ENCODE data around the gene USP49. TPM values are rescaled to one million over a fixed set of nuclear protein-coding genes. Genes with fewer than 3 reads are reported as not detected.

The USP49 gene
- total RNA-seq, 2 experiments from 2014 or later: 8.3 to 8.4 TPM

DNA sequence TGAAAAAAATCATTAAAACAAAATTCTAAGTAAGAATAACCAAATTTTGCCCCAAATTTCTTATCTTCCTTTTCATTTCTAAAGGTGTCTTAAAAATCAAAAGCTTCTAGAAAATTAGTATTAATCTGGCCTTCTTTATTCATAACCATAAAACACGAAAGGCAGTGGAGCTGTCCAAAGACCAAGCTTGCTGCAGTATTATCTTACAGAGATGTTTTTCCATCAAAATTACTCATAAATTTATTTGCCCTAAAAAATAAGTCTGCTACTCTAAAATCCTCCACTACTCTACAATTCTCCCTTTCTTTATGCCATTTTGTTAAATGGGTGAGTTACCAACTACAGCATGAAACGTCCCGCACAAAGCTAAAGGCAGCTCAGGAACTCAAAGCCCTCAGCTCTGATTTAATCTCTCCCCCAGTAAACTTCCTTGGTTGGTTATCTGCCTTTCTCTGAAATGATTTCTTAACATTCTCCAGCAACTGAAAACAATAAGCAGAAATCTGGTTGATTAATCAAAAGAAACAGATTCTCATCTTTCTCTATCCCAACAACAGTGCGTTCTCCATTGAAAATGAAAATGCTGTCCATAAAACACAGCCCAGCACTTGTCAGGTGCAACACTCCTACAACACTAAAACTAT, 2.1 kb downstream of the USP49 start:
- H3K4me1 Mint-ChIP-seq (ENCODE audit: low read depth): peaks cover 11% of the 10 kb centered on the region
- DNase-seq: no peak
- no peak overlapping the region for H3K27ac Mint-ChIP-seq
- CTCF ChIA-PET: interaction anchor here (0.8 to 1.8 kb wide), 6 partner anchors 28 to 288 kb away, joined by 3 to 5 read pairs (median 4); partner anchors contain the start of genes BYSL and MED20
- intact Hi-C loops (cut with micrococcal nuclease): no loop called here
- H3K27me3 Mint-ChIP-seq (ENCODE audit: low read depth): no peaks in the 10 kb centered on the region
- H3K4me3 Mint-ChIP-seq: no peak overlapping the region
- no peaks in the 10 kb centered on the region for H3K36me3 Mint-ChIP-seq (ENCODE audit: low read depth)
- no peaks in the 10 kb centered on the region for H3K9me3 Mint-ChIP-seq

DNA sequence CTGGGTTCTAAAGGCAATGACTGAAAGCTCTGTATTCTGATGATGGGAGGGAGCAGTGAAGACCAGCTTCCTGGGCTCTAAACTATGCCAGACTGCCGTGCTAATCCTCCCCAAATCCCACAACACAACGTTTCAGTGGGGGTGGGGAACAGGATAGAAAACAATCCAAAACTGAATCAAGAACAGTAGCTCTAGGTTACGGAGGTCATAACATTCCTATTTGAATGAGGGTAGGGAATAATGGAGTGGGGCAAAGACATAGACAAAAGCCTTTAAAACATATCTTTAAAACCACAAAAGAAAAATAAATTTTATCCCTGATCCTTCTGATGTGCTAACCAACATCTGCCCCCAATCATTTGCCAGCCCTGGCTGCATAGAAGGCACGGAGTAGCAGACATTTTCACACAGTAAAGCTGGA, 7.8 kb downstream of the USP49 start:
- H3K27me3 Mint-ChIP-seq (ENCODE audit: low read depth): no peaks in the 10 kb centered on the region
- intact Hi-C loops (cut with micrococcal nuclease): no loop called here
- no peak overlapping the region for H3K27ac Mint-ChIP-seq
- H3K36me3 Mint-ChIP-seq (ENCODE audit: low read depth): no peaks in the 10 kb centered on the region
- CTCF ChIA-PET: interaction anchor here (1.6 kb wide), 1 partner anchor 40 kb away, joined by 4 read pairs; no protein-coding TSS in a partner anchor
- no peaks in the 10 kb centered on the region for H3K9me3 Mint-ChIP-seq
- no peak overlapping the region for H3K4me3 Mint-ChIP-seq
- no peaks in the 10 kb centered on the region for H3K4me1 Mint-ChIP-seq (ENCODE audit: low read depth)
- no peak for DNase-seq

DNA sequence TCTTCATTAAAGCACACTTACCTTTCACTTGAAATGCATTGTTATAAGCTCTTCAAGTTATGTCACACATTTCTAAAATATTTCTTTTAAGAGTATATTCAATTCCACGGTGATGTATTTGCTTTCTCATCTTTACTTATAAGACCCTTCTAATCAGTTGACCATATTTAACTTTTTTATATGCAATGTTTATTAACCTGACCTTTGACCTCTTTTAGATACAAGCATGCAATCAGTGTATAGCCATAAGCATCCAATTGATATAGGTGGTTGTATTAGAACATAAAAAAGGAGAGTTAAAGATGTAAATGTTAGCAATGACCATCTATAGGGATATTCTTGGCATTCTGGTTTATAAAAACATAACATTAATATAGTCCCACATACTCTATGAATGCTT, 9.2 kb downstream of the USP49 start:
- no peaks in the 10 kb centered on the region for H3K9me3 Mint-ChIP-seq
- DNase-seq: no peak
- no peaks in the 10 kb centered on the region for H3K4me1 Mint-ChIP-seq (ENCODE audit: low read depth)
- no peaks in the 10 kb centered on the region for H3K36me3 Mint-ChIP-seq (ENCODE audit: low read depth)
- CTCF ChIA-PET: interaction anchor here (1.6 kb wide), 1 partner anchor 39 kb away, joined by 4 read pairs; no protein-coding TSS in a partner anchor
- H3K27me3 Mint-ChIP-seq (ENCODE audit: low read depth): no peaks in the 10 kb centered on the region
- H3K4me3 Mint-ChIP-seq: no peak overlapping the region
- intact Hi-C loops (cut with micrococcal nuclease): no loop called here
- no peak overlapping the region for H3K27ac Mint-ChIP-seq

DNA sequence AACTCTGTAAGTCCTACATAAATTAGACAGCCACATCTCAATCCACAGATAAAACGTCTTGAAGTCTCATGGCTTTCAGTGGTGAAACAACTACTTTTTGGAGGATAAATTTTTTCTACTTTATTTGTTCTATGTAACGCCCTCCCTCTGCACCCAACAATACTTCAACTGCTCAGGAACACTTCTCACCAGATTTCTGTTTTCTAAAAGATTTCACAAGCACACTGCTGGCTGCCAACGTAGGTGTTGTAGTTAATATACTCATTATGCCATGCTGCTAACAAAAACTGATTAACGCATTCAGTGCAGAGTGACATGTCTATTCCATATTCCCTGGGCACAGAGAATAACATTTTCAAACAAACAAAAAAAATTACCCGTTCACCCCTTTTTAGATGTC, 10.2 kb downstream of the USP49 start:
- Mint-ChIP-seq H3K27me3 (ENCODE audit: low read depth) (no peaks in the 10 kb centered on the region), H3K4me1 (ENCODE audit: low read depth) (no peaks in the 10 kb centered on the region), H3K36me3 (ENCODE audit: low read depth) (no peaks in the 10 kb centered on the region), H3K27ac (no peak overlapping the region), H3K9me3 (no peaks in the 10 kb centered on the region), H3K4me3 (no peak overlapping the region)
- no peak for DNase-seq
- CTCF ChIA-PET: no interaction called here
- intact Hi-C loops (cut with micrococcal nuclease): no loop called here

DNA sequence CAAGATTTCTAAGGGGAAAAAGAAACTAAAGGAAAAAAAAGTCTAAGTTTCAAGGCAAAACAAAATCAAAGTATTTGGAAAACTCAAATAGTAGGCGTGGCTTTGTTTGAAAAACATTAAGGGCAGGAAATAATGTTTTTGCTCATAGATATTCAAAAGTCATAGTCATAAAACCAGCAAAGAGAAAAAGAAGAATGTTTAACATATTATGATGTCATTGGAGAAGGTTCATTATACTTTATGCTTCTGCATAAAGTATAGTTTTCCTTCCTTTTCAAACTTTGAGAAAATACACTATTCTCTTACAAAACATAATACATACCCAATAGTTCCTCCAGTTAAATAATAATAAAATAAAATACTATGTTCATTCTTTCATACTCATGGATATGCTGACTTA, 13.7 kb downstream of the USP49 start:
- no peak overlapping the region for H3K27ac Mint-ChIP-seq
- no peaks in the 10 kb centered on the region for H3K4me1 Mint-ChIP-seq (ENCODE audit: low read depth)
- no peaks in the 10 kb centered on the region for H3K9me3 Mint-ChIP-seq
- H3K4me3 Mint-ChIP-seq: no peak overlapping the region
- CTCF ChIA-PET: no interaction called here
- no peaks in the 10 kb centered on the region for H3K36me3 Mint-ChIP-seq (ENCODE audit: low read depth)
- intact Hi-C loops (cut with micrococcal nuclease): no loop called here
- DNase-seq: no peak
- no peaks in the 10 kb centered on the region for H3K27me3 Mint-ChIP-seq (ENCODE audit: low read depth)

DNA sequence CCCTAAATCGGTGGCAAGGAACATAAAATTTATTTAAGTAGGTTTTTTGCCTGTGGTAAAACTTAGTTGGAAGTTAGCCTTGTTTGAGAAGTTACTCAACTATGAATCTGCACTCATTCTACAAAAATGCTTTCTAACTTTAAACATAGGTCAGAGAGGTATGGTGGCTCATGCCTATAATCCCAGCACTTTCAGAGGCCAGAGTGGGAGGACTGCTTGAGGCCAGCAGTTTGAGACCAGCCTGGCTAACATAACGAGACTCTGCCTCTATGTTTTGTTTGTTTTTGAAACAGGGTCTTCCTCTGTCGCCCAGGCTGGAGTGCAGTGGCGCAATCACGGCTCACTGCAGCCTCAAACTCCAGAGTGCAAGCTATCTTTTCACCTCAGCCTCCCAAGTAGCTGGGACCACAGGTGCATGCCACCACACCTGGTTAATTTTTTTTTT, 16.2 kb downstream of the USP49 start:
- H3K27ac Mint-ChIP-seq: no peak overlapping the region
- intact Hi-C loops (cut with micrococcal nuclease): no loop called here
- H3K27me3 Mint-ChIP-seq (ENCODE audit: low read depth): no peaks in the 10 kb centered on the region
- H3K36me3 Mint-ChIP-seq (ENCODE audit: low read depth): no peaks in the 10 kb centered on the region
- CTCF ChIA-PET: interaction anchor here (0.6 kb wide), 1 partner anchor 51 kb away, joined by 3 read pairs; no protein-coding TSS in a partner anchor
- no peaks in the 10 kb centered on the region for H3K4me1 Mint-ChIP-seq (ENCODE audit: low read depth)
- no peak for DNase-seq
- H3K9me3 Mint-ChIP-seq: no peaks in the 10 kb centered on the region
- H3K4me3 Mint-ChIP-seq: no peak overlapping the region

DNA sequence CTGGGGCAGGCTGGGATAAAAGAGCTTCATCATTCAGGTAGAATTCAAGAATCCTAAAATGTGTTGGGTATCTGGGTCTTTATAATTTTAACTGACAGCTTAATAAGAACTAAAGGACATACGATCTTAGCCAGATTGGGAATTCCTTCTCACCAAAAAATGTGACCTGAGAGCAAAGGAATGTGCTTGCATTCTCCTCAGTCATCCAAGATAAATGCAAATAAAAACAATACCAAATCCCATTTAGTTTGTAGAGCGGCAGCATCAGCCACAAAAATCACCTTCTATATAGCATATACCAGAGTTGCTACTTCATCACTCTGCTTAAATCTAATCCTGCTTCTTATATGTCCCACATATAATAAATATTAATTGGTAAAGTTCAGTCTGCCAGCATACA, 16.9 kb downstream of the USP49 start:
- CTCF ChIA-PET: no interaction called here
- no peaks in the 10 kb centered on the region for H3K4me1 Mint-ChIP-seq (ENCODE audit: low read depth)

DNA sequence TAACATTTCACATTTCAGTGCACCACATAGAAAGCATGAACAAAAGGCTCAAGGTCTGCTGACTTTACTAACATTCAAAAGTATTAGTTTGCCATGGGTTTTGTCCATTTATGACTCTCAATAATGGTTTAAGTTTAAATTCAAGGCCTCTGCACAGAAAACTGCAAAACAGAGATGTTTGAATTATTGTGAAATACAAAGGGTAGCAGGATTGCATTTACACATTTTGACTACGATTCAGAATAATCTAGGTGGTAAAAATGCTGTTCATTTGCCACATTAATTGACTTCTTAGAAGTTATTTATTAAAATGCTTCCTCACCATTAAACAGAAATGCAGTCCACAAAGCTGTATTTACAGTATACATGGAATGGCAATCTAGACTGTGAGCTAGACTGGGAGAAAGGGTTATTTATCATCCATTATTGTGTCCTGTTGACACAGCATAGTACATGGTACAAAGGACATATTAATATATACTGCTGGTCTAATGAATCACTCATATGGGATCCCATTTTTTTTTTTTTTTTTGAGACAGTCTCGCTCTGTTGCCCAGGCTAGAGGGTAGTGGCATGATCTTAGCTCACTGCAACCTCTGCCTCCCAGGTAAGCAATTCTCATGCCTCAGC, 18.0 kb downstream of the USP49 start:
- Mint-ChIP-seq H3K4me3 (no peak overlapping the region), H3K27me3 (ENCODE audit: low read depth) (no peaks in the 10 kb centered on the region), H3K9me3 (no peaks in the 10 kb centered on the region), H3K27ac (no peak overlapping the region), H3K36me3 (ENCODE audit: low read depth) (no peaks in the 10 kb centered on the region), H3K4me1 (ENCODE audit: low read depth) (no peaks in the 10 kb centered on the region)
- no peak for DNase-seq
- CTCF ChIA-PET: interaction anchor here (0.7 kb wide), 1 partner anchor 602 kb away, joined by 3 read pairs; no protein-coding TSS in a partner anchor
- intact Hi-C loops (cut with micrococcal nuclease): no loop called here

More for the DNA sequence above, 16.9 kb downstream of the USP49 start:
- no peaks in the 10 kb centered on the region for H3K36me3 Mint-ChIP-seq (ENCODE audit: low read depth)
- intact Hi-C loops (cut with micrococcal nuclease): no loop called here
- no peaks in the 10 kb centered on the region for H3K27me3 Mint-ChIP-seq (ENCODE audit: low read depth)
- H3K4me3 Mint-ChIP-seq: no peak overlapping the region
- H3K9me3 Mint-ChIP-seq: no peaks in the 10 kb centered on the region
- DNase-seq: no peak
- no peak overlapping the region for H3K27ac Mint-ChIP-seq

DNA sequence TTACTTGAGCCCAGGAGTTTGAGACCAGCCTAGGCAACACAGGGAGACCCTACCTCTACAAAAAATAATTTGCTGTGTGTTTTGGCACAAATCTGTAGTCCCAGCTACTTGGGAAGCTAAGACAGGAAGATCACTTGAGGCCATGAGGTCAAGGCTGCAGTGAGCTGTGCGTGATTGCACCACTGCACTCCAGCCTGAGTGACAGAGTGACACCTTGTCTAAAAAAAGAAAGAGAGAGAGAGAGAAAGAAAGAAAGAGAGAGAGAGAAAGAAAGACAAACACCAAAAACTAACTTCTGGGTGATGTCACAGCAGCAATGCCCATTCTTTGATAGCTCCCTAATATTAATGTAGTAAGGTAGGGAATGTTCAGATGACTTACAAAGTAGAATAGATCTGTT, 20.4 kb downstream of the USP49 start:
- Mint-ChIP-seq H3K27me3 (ENCODE audit: low read depth) (no peaks in the 10 kb centered on the region), H3K27ac (no peak overlapping the region), H3K4me3 (no peak overlapping the region), H3K36me3 (ENCODE audit: low read depth) (peaks cover 1% of the 10 kb centered on the region), H3K4me1 (ENCODE audit: low read depth) (no peaks in the 10 kb centered on the region), H3K9me3 (no peaks in the 10 kb centered on the region)
- DNase-seq: no peak
- intact Hi-C loops (cut with micrococcal nuclease): no loop called here
- CTCF ChIA-PET: no interaction called here

DNA sequence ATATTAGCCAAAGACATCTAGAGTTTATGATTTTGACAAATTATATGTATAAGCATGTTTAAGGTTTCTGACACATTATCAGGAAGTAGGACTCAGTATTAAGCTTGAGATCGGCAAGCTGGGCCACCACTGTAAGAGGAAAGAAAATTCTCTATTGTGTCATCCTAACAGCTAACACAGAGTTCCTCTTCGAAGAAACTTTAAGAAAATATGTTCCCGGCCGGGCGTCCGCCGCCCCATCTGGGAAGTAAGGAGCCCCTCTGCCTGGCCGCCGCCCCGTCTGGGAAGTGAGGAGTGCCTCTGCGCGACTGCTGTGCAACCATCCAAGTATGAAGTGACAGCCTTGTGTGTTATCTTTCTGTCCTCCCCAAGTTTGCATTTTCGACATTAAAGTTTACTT, 23.0 kb downstream of the USP49 start:
- no peaks in the 10 kb centered on the region for H3K27me3 Mint-ChIP-seq (ENCODE audit: low read depth)
- peaks cover 1% of the 10 kb centered on the region for H3K36me3 Mint-ChIP-seq (ENCODE audit: low read depth)
- no peak for DNase-seq
- H3K9me3 Mint-ChIP-seq: no peaks in the 10 kb centered on the region
- CTCF ChIA-PET: interaction anchor here (0.6 to 0.7 kb wide), 2 partner anchors 36 to 58 kb away, joined by 3 to 4 read pairs; no protein-coding TSS in a partner anchor
- no peak overlapping the region for H3K27ac Mint-ChIP-seq
- intact Hi-C loops (cut with micrococcal nuclease): no loop called here
- H3K4me3 Mint-ChIP-seq: no peak overlapping the region
- H3K4me1 Mint-ChIP-seq (ENCODE audit: low read depth): no peaks in the 10 kb centered on the region

DNA sequence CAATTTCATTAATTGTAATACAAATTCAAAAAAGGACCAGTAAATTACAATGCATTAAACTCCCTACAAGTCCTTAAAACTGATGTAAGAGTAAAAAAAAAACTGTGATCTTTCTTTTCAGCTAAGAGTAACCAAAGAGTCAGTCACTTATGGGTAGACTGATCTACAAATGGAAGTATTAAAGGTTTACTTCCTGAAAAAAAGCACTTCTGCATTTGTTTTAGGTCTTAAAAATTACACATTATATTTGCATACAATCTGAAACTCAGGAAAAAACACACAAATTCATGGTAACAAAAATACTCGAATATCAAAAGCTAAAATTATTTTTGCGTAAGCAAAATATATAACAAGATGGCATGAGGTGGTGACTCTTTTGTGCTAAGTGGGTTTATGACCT, 23.5 kb downstream of the USP49 start:
- Mint-ChIP-seq H3K4me1 (ENCODE audit: low read depth) (no peaks in the 10 kb centered on the region), H3K9me3 (no peaks in the 10 kb centered on the region), H3K36me3 (ENCODE audit: low read depth) (peaks cover 1% of the 10 kb centered on the region), H3K27me3 (ENCODE audit: low read depth) (no peaks in the 10 kb centered on the region), H3K4me3 (no peak overlapping the region), H3K27ac (no peak overlapping the region)
- intact Hi-C loops (cut with micrococcal nuclease): no loop called here
- no peak for DNase-seq
- CTCF ChIA-PET: no interaction called here

DNA sequence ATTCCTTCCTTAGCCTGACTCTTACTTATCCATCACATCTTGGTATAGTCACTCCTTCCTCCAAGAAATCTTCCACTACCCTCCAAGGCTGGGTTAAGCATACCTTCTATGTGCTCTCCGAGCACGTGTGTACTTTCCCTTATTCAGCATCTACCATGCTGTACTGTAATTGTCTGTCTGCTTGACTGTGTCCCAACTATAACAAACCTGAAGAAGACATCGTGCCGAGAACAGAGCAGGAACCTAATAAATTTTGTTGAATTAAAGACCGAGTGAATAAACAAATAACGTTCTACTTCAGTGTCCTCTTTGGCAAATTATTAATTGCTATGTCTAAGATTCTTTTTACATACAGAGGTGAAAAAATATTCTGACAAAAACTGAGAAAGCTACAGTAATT, 35.8 kb downstream of the USP49 start:
- no peaks in the 10 kb centered on the region for H3K27me3 Mint-ChIP-seq (ENCODE audit: low read depth)
- CTCF ChIA-PET: interaction anchor here (1.0 kb wide), 1 partner anchor 44 kb away, joined by 3 read pairs; no protein-coding TSS in a partner anchor
- H3K27ac Mint-ChIP-seq: no peak overlapping the region
- no peak overlapping the region for H3K4me3 Mint-ChIP-seq
- no peaks in the 10 kb centered on the region for H3K9me3 Mint-ChIP-seq
- H3K36me3 Mint-ChIP-seq (ENCODE audit: low read depth): no peaks in the 10 kb centered on the region
- intact Hi-C loops (cut with micrococcal nuclease): no loop called here
- no peaks in the 10 kb centered on the region for H3K4me1 Mint-ChIP-seq (ENCODE audit: low read depth)
- DNase-seq: no peak

DNA sequence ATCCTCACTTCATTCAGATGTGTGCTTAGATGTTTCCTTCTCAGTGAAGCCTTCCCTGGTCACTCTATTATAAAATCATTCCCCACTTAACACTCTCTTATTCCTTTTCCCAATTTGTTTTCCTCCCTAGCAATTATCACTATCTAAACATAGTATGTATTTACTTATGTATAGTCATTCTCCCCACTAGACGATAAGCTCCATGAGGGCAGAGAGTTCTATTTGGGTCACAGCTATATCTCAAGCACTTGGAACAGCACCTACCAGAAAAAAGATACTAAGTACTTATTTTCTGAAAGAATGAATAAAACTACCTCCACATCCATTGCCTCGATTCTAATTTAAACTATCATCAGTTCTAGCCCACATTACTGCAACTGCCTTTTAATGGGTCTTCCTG, 36.5 kb downstream of the USP49 start:
- H3K4me1 Mint-ChIP-seq (ENCODE audit: low read depth): no peaks in the 10 kb centered on the region
- H3K27me3 Mint-ChIP-seq (ENCODE audit: low read depth): no peaks in the 10 kb centered on the region
- intact Hi-C loops (cut with micrococcal nuclease): no loop called here
- H3K36me3 Mint-ChIP-seq (ENCODE audit: low read depth): no peaks in the 10 kb centered on the region
- H3K27ac Mint-ChIP-seq: no peak overlapping the region
- no peak for DNase-seq
- no peaks in the 10 kb centered on the region for H3K9me3 Mint-ChIP-seq
- CTCF ChIA-PET: interaction anchor here (1.0 to 1.2 kb wide), 2 partner anchors 45 to 71 kb away, joined by 3 to 4 read pairs; partner anchors contain the start of gene TOMM6
- H3K4me3 Mint-ChIP-seq: no peak overlapping the region

Data from activated naive CD4-positive, alpha-beta T cell treated with anti-CD3 and anti-CD28 coated beads for 36 hours (primary cell).